K562 (cell line): Measurements from ENCODE around the gene ARHGAP22. TPM values are rescaled to one million over a fixed set of nuclear protein-coding genes. Genes with fewer than 3 reads are reported as not detected.
"Not testable (repeated sequence)": the region's sequence is repeated elsewhere in the genome, so short reads cannot be mapped to it uniquely, and the experiment has no call there.

ENCODE experiments used
- ATAC-seq: fragments of 200-7000 bp; cut with Tn5 transposase; 3 replicates; pipeline ENCODE4 v1.9.1; 2020; ENCODE audit warnings: moderate library complexity
- BruUV-seq: library from RNA; stranded (reverse); fragments of 400-500 nt; replicated peaks from 2 replicates; lab custom pipeline; 2021; lab: Mats Ljungman, UMichigan
- CTCF ChIA-PET: fragments of 300-600 bp; formaldehyde crosslinking; extraction: SDS; loops from one replicate; lab custom pipeline; 2021; ENCODE audit warnings: low intra/inter-chr PET ratio; lab: Yijun Ruan, JAX
- POLR2A ChIA-PET: fragments of 300-600, 350-650 bp; sonication (Branson Sonifier 250); formaldehyde crosslinking; extraction: SDS; loops from one replicate; lab custom pipeline; 2021; ENCODE audit warnings: antibody characterized with exemption, inconsistent platforms; lab: Yijun Ruan, JAX
- DNase-seq, 4 experiments: peaks; one replicate each; pipeline versions ENCODE4 v3.0.0 to v3.0.0-alpha.2; 2011 to 2018; ENCODE audit warnings: low spot score in 3 of 4, mixed read lengths in 3 of 4; ENCODE audit errors: extremely low read depth in 1 of 4
- FAIRE-seq: peaks from 2 replicates; lab custom pipeline; 2011; peaks lifted over from hg19 to GRCh38; lab: Jason Lieb, UNC
- H2AFZ ChIP-seq: 2 replicates; pipeline ENCODE4 v1.6.0; 2011; ENCODE audit warnings: low read depth, low read length, control low read depth, inconsistent platforms
- H3K27ac ChIP-seq: fragments of 200-600 bp; 3 replicates; pipeline ENCODE4 v1.8.0; 2011; ENCODE audit warnings: low read depth, mild to moderate bottlenecking, control low read depth, inconsistent platforms, low read length, moderate library complexity, mixed read lengths; ENCODE audit errors: extremely low read depth
- H3K27me3 ChIP-seq, 2 experiments: fragments of 300-600 bp in 1 of 2; 2 replicates in 1 of 2; 3 replicates in 1 of 2; pipeline versions ENCODE4 v1.6.0 to v1.8.0; 2011; ENCODE audit warnings: inconsistent platforms in 2 of 2, low read length in 2 of 2, mild to moderate bottlenecking in 1 of 2, mixed read lengths in 1 of 2, moderate library complexity in 1 of 2; ENCODE audit not compliant: control insufficient read depth in 2 of 2, insufficient read depth in 2 of 2
- H3K36me3 ChIP-seq: fragments of 300-600 bp; 3 replicates; pipeline ENCODE4 v1.8.0; 2011; ENCODE audit warnings: mild to moderate bottlenecking, low read length, inconsistent platforms; ENCODE audit not compliant: control insufficient read depth, insufficient read depth
- H3K4me1 ChIP-seq, 2 experiments: fragments of 200-600 bp in 1 of 2; replicated peaks in 1 of 2; 2 replicates in 1 of 2; 3 replicates in 1 of 2; pipeline versions ENCODE4 v1.5.1 to v1.8.0; 2011; ENCODE audit warnings: inconsistent platforms in 2 of 2, low read length in 2 of 2, mild to moderate bottlenecking in 1 of 2, mixed read lengths in 1 of 2, moderate library complexity in 1 of 2; ENCODE audit not compliant: control insufficient read depth in 2 of 2, insufficient read depth in 2 of 2
- H3K4me2 ChIP-seq: 2 replicates; pipeline ENCODE4 v1.6.1; 2011; ENCODE audit warnings: low read length, control low read depth, inconsistent platforms, mixed read lengths; ENCODE audit not compliant: insufficient read depth
- H3K4me3 ChIP-seq: fragments of 200-600 bp; sonication (generic), shearing (Covaris generic); 2 replicates; pipeline ENCODE4 v1.5.1; 2016; ENCODE audit warnings: control low read depth, inconsistent platforms
- H3K79me2 ChIP-seq: fragments of 200-600 bp; 3 replicates; pipeline ENCODE4 v1.8.0; 2011; ENCODE audit warnings: low read length, inconsistent platforms; ENCODE audit not compliant: control insufficient read depth, insufficient read depth
- H3K9ac ChIP-seq, 2 experiments: 2 replicates each; pipeline versions ENCODE4 v1.6.0 to v1.6.1; 2011; ENCODE audit warnings: low read depth in 2 of 2, low read length in 2 of 2, control low read depth in 1 of 2, inconsistent platforms in 1 of 2, mild to moderate bottlenecking in 1 of 2, mixed read lengths in 1 of 2; ENCODE audit not compliant: insufficient read depth in 1 of 2
- H3K9me1 ChIP-seq: one replicate; pipeline ENCODE4 v1.6.0; 2011; ENCODE audit warnings: inconsistent platforms, mild to moderate bottlenecking, low read length, moderate library complexity; ENCODE audit not compliant: control insufficient read depth, insufficient read depth
- H3K9me3 ChIP-seq: replicated peaks from 2 replicates; pipeline ENCODE4 v1.5.1; 2011; ENCODE audit warnings: low read depth, low read length, inconsistent platforms; ENCODE audit not compliant: control insufficient read depth, insufficient read depth
- H4K20me1 ChIP-seq: replicated peaks from 2 replicates; pipeline ENCODE4 v1.6.1; 2011; ENCODE audit warnings: low read length, inconsistent platforms, mixed read lengths; ENCODE audit not compliant: control insufficient read depth, insufficient read depth
- BMI1 ChIP-seq: fragments of 150-350 bp; IDR thresholded peaks from 2 replicates; pipeline ENCODE4 v1.6.1; 2014; ENCODE audit warnings: low read length
- MEF2A ChIP-seq: IDR thresholded peaks from 2 replicates; pipeline ENCODE4 v1.6.1; 2011; ENCODE audit warnings: low read depth, mild to moderate bottlenecking, low read length, moderate library complexity; ENCODE audit not compliant: control insufficient read depth
- SMAD4 ChIP-seq: fragments of 250-450 bp; sonication (Bioruptor Pico); conservative IDR thresholded peaks from 2 replicates; pipeline ENCODE4 v1.8.0; 2021; ENCODE audit warnings: inconsistent platforms, mild to moderate bottlenecking, moderate library complexity
- STAT5B ChIP-seq: fragments of 250-450 bp; sonication (Bioruptor Pico); IDR thresholded peaks from 2 replicates; pipeline ENCODE4 v1.8.0; 2021; ENCODE audit warnings: mild to moderate bottlenecking, inconsistent platforms
- TAL1 ChIP-seq: fragments of 450-650 bp; IDR thresholded peaks from 2 replicates; pipeline ENCODE4 v1.6.1; 2016; ENCODE audit warnings: mild to moderate bottlenecking
- WGBS: fragments of 100-300 bp; shearing (Covaris generic); methylation state at CpG from one replicate; pipeline ENCODE4 v1.1.6; 2016; ENCODE audit warnings: low coverage, mixed read lengths; ENCODE audit not compliant: insufficient coverage; ENCODE audit errors: missing lambda C conversion rate; 5-methylcytosine and 5-hydroxymethylcytosine counted together
- in situ Hi-C: fragments of 300-500 bp; cut with MboI; formaldehyde crosslinking; loops from 4 replicates; pipeline ENCODE4 v1.15.0; 2018; ENCODE audit warnings: inconsistent platforms, mixed read lengths
- intact Hi-C: fragments of 100-400 bp; cut with micrococcal nuclease; formaldehyde crosslinking; loops from 2 replicates; pipeline ENCODE4 v1.14.2; 2022
- polyA plus RNA-seq, 8 experiments: library from polyadenylated mRNA; depleted of rRNA in 4 of 8; stranded (reverse) in 5 of 8; unstranded in 3 of 8; fragments of >200 nt; fragmentation: Nextera tagmentation in 2 of 8; fragmentation: Illumina TruSeq in 1 of 8; extraction: Ambion mirVana in 2 of 8; extraction: Trizol in 1 of 8; gene quantifications; 2 replicates each; pipeline versions ENCODE4 v1.2.1 to v1.2.3, GENCODE V29; 2011 to 2014; ENCODE audit warnings: inconsistent platforms in 1 of 8, missing spikeins in 1 of 8
- total RNA-seq, 7 experiments: library from RNA; depleted of rRNA in 6 of 7; stranded (reverse); fragments of >200 nt in 6 of 7; fragmentation: Illumina TruSeq in 2 of 7; extraction: Trizol in 2 of 7; gene quantifications; 2 replicates each; pipeline versions ENCODE4 v1.2.1 to v1.2.3, GENCODE V29; 2011 to 2021; ENCODE audit warnings: low replicate concordance in 1 of 7

Gene ARHGAP22
- total and polyA plus RNA-seq, 9 of the 15 experiments (the other 6 are each of a cell fraction or from before 2014, with no cell fraction given): 1.3 to 28.1 (median 12.7) TPM

DNA sequence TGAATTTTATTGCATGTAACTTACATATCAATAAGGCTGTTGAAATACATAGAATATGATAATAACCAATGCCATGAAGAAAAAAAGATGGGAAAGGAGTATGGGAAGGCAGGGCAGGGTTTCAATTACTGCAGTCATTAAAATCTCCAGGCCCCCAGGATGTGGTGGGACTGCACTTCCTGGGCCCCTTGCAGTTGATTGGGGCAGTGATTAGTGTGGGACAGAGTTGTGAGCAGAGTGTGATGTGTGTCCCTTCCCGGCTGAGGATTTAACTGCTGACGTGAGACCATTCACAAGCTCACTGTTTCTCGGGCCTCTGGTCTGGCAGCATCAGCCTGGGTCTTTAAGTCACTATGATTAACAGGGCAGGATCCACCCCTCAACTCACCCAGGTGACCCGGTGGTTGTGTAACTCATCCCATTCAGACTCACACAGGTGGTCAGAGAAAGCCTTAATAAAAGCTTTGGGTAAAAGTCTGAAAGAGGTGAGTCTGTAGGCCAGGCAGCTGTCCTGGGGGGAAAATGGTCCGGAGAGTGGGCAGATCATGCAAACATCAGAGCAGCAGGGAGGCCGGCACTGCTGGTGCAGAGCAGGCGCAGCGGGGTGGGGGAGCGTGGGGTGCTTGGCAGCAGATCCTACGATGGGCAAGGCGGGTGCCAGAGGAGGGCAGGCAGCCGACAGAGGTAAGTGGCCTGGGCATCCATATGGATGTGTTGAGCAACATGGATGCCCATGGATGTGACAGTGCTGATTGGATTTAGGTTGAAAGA is 43.5 kb upstream of the ARHGAP22 start:
- Histone ChIP-seq H3K9ac (no peak overlapping the region), H3K4me3 (no peak overlapping the region), H3K27ac (no peak overlapping the region), H3K36me3 (no peaks in the 10 kb centered on the region), H3K79me2 (no peaks in the 10 kb centered on the region), H3K27me3 (peaks cover 5 to 33% of the 10 kb centered on the region in 2 experiments), H3K9me3 (no peaks in the 10 kb centered on the region), H4K20me1 (no peaks in the 10 kb centered on the region), H2AFZ (no peak overlapping the region), H3K4me1 (0 out of 5 replicates have a peak, but pooled peaks cover 0 to 2% of the 10 kb centered on the region in 2 experiments), H3K4me2 (no peak overlapping the region), H3K9me1 (no peaks in the 10 kb centered on the region)
- FAIRE-seq: no peak
- in situ Hi-C loops: no loop called here
- intact Hi-C loops: no loop called here
- CTCF ChIA-PET: no interaction called here
- no peak for ATAC-seq
- BruUV-seq: no TSS peak
- TF ChIP-seq STAT5B (CRISPR knock-in tag) (no peak), BMI1 (no peak), MEF2A (no peak), SMAD4 (CRISPR knock-in tag) (no peak), TAL1 (no peak)
- POLR2A ChIA-PET: interaction anchor here (0.6 to 1.2 kb wide), 3 partner anchors 9 to 277 kb away, joined by 3 read pairs; no protein-coding TSS in a partner anchor
- WGBS: 0% methylated on average over 12 of the region's 12 CpGs
- DNase-seq: no peak

DNA sequence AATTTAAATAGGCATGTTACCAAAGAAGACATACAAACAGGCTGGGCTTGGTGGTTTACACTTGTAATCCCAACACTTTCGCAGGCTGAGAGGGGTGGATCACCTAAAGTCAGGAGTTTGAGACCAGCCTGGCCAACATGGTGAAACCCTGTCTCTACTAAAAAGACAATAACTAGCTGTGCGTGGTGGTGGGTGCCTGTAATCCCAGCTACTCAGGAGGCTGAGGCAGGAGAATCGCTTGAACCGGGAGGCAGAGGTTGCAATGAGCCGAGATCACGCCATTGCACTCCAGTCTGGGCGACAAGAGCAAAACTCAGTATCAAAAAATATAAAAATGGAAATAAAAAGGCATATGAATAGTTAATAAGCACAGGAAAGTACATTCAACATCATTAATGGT is 42.2 kb upstream of the ARHGAP22 start:
- CTCF ChIA-PET, ATAC-seq, FAIRE-seq, BruUV-seq, intact Hi-C loops, H2AFZ ChIP-seq, POLR2A ChIA-PET, DNase-seq, in situ Hi-C loops, H3K79me2 ChIP-seq, H3K27ac ChIP-seq, H4K20me1 ChIP-seq, H3K4me3 ChIP-seq, H3K4me1 ChIP-seq, H3K9ac ChIP-seq, H3K9me1 ChIP-seq, H3K36me3 ChIP-seq, H3K9me3 ChIP-seq, H3K4me2 ChIP-seq: not testable (repeated sequence)
- H3K27me3 ChIP-seq: peaks cover 5 to 31% of the 10 kb centered on the region in 2 experiments
- WGBS: under 1% methylated on average over 7 of the region's 7 CpGs
